HG03039 (cell line): ENCODE results near the gene RASSF5.

Experiments
- ATAC-seq: cut with Tn5 transposase; IDR thresholded peaks from one replicate; pipeline ENCODE4 v1.9.1; 2021; ENCODE audit warnings: mild to moderate bottlenecking, moderate library complexity; ENCODE audit not compliant: unreplicated experiment

RASSF5 gene

GRCh38 chr1:206583707-206584648 lies 76.6 kb downstream of the RASSF5 start:
- no peak for ATAC-seq

- no peak for ATAC-seq
Measured at GRCh38 chr1:206584683-206585082, 77.4 kb downstream of the RASSF5 start.

- ATAC-seq = no peak
Measured at GRCh38 chr1:206586501-206587445, 79.4 kb downstream of the RASSF5 start.

GRCh38 chr1:206587904-206588303 lies 80.6 kb downstream of the RASSF5 start:
- no peak for ATAC-seq

- no peak for ATAC-seq
Measured at GRCh38 chr1:206588492-206588891, 81.2 kb downstream of the RASSF5 start.

GRCh38 chr1:206589206-206589605 lies 81.9 kb downstream of the RASSF5 start:
- no peak for ATAC-seq

- peak; percentile 73 for ATAC-seq
Measured at GRCh38 chr1:206590025-206590758, 82.9 kb downstream of the RASSF5 start.

GRCh38 chr1:206591226-206591625 lies 83.9 kb downstream of the RASSF5 start:
- ATAC-seq = no peak

- no peak for ATAC-seq
Measured at GRCh38 chr1:206591696-206592095, 84.4 kb downstream of the RASSF5 start.

- no peak for ATAC-seq
Measured at GRCh38 chr1:206593351-206593925, 86.1 kb downstream of the RASSF5 start.

GRCh38 chr1:206595581-206596318 lies 88.4 kb downstream of the RASSF5 start:
- ATAC-seq = no peak

GRCh38 chr1:206596319-206596666 lies 89.0 kb downstream of the RASSF5 start:
- ATAC-seq = no peak

GRCh38 chr1:206600527-206600926 lies 93.2 kb downstream of the RASSF5 start:
- ATAC-seq = no peak

GRCh38 chr1:206604861-206605260 lies 97.5 kb downstream of the RASSF5 start:
- no peak for ATAC-seq

- ATAC-seq = no peak
Measured at GRCh38 chr1:206606867-206607266, 99.5 kb downstream of the RASSF5 start.

- ATAC-seq = no peak
Measured at GRCh38 chr1:206608108-206608698, 100.9 kb downstream of the RASSF5 start.

GRCh38 chr1:206609229-206609991 lies 102.1 kb downstream of the RASSF5 start:
- no peak for ATAC-seq

- ATAC-seq = peak; percentile 83
Measured at GRCh38 chr1:206612129-206612876, 105.0 kb downstream of the RASSF5 start, which contains the start of gene EIF2D. EIF2D (minus strand) TSS chr1:206612465; CDS start chr1:206612342, 123 bp downstream.
